PFSK-1 (cell line): Measurements from ENCODE around the gene PROM1.

Experiments
- FOXP2 ChIP-seq: optimal IDR thresholded peaks from 2 replicates; pipeline ENCODE3; 2011; ENCODE audit warnings: borderline replicate concordance, control low read depth, inconsistent platforms; ENCODE audit not compliant: insufficient read depth; ENCODE audit errors: extremely low read length, extremely low read depth
- POLR2AphosphoS5 ChIP-seq: IDR thresholded peaks from 2 replicates; pipeline ENCODE4 v1.6.1; 2012; ENCODE audit warnings: low read depth, mild to moderate bottlenecking, control low read depth, low read length, moderate library complexity
- REST ChIP-seq, 2 experiments: IDR thresholded peaks; 2 replicates each; pipeline versions ENCODE4 v1.6.1 to v1.8.0; 2011 to 2012; ENCODE audit warnings: low read depth in 2 of 2, low read length in 2 of 2, control low read depth in 1 of 2, inconsistent platforms in 1 of 2, mild to moderate bottlenecking in 1 of 2, moderate library complexity in 1 of 2; ENCODE audit not compliant: insufficient read depth in 1 of 2
- SIN3A ChIP-seq: IDR thresholded peaks from 2 replicates; pipeline ENCODE4 v1.6.1; 2012; ENCODE audit warnings: mild to moderate bottlenecking, low read length, moderate library complexity, borderline replicate concordance; ENCODE audit not compliant: insufficient read depth
- TAF1 ChIP-seq: IDR thresholded peaks from 2 replicates; pipeline ENCODE4 v1.6.1; 2012; ENCODE audit warnings: low read length, control low read depth, borderline replicate concordance; ENCODE audit not compliant: insufficient read depth

The PROM1 gene

GRCh38 chr4:16125571-16126445 is 42.0 kb upstream of the PROM1 start:
- TF ChIP-seq POLR2AphosphoS5, result no peak
- TF ChIP-seq FOXP2, result no peak
- no peak for TF ChIP-seq TAF1
- no peak for TF ChIP-seq SIN3A
- no peak for TF ChIP-seq REST (IDR thresholded peaks at IDR 0.05; ENCODE audit: insufficient read depth in 1 of 2, low read depth in 2 of 2, low read length in 2 of 2)

GRCh38 chr4:16124232-16124631 is 40.4 kb upstream of the PROM1 start:
- TF ChIP-seq TAF1, result no peak
- no peak for TF ChIP-seq FOXP2
- TF ChIP-seq SIN3A, result no peak
- no peak for TF ChIP-seq REST (IDR thresholded peaks at IDR 0.05; ENCODE audit: insufficient read depth in 1 of 2, low read depth in 2 of 2, low read length in 2 of 2)
- no peak for TF ChIP-seq POLR2AphosphoS5

- TF ChIP-seq SIN3A (no peak), REST (IDR thresholded peaks at IDR 0.05; ENCODE audit: insufficient read depth in 1 of 2, low read depth in 2 of 2, low read length in 2 of 2) (no peak), TAF1 (no peak), POLR2AphosphoS5 (no peak), FOXP2 (no peak)
Measured at GRCh38 chr4:16123356-16124084, 39.7 kb upstream of the PROM1 start.

- no peak for TF ChIP-seq TAF1
- TF ChIP-seq POLR2AphosphoS5, result no peak
- TF ChIP-seq FOXP2, result no peak
- no peak for TF ChIP-seq SIN3A
- no peak for TF ChIP-seq REST (IDR thresholded peaks at IDR 0.05; ENCODE audit: insufficient read depth in 1 of 2, low read depth in 2 of 2, low read length in 2 of 2)
Measured at GRCh38 chr4:16122784-16123183, 39.0 kb upstream of the PROM1 start.
